AML-193 (cell line): ENCODE results near the gene MDP1.

Experiments
- DNase-seq, 2 experiments: peaks; one replicate each; lab custom pipeline; 2025; lab: John Stamatoyannopoulos, UW

The MDP1 gene

DNA sequence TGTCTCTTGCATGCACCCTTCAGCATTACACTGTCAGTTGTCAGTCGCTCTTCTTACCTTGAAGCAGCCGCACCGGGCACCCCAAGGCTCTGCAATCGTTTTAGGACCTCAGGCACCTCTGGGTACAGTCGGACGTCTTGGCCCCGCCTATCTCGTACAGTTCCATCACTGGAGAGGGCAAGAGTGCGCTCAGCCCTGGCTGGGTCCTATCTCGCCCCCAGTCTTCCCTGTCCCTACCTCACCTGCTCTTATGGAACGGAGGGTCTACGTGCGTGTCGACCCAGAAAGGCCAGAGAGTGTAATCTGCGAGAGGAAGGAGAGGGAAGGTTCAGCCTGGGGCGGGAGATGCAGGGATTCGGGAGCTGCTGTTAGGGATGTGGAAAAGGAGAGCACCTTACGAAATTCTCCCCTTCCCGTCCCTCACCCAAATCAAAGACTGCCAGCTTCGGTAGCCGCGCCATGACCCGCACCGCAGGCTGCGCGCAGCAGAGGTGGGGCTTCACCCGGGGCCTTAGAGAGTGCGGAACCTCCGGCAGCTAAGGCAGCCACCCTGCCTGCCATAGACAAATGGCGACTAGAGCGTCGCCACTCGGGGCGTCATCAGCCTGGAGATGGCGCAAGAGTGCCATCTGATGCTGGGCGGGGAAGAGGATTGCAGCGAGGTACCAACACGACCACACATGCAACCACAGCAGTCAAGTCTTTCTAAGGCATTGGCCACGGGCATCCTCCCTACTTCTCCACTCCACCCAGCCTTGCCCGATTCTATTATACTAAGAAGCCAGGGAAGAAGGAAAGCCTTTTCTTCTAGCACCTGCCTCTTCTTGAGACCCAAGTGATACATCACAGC is at the start of gene MDP1:
MDP1 (minus strand) TSS at position 572 of the 850 bp plus-strand sequence; CDS start at position 461, 111 bp downstream.
- peak; percentile 89 to 90 for DNase-seq

DNA sequence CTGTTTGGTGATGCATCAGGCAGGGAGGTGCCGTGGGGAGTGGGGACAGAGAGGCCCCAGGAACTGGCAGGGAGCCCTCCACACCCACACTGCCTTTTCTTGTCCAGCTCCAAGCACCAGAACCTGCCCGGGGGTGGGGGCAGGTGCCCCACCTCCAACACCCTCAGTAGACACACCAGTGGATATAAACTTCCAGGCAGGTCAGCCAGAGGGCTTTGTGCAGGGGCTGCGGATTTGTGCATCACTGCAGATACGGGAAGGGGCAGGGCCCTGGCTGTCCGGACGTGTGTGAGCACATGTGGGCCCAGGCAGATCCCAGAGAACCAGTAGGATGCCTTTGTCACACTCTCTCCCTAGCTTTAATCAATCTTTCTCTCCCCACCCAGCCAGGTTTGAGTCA is 48.4 kb upstream of the MDP1 start:
- DNase-seq: no peak

DNA sequence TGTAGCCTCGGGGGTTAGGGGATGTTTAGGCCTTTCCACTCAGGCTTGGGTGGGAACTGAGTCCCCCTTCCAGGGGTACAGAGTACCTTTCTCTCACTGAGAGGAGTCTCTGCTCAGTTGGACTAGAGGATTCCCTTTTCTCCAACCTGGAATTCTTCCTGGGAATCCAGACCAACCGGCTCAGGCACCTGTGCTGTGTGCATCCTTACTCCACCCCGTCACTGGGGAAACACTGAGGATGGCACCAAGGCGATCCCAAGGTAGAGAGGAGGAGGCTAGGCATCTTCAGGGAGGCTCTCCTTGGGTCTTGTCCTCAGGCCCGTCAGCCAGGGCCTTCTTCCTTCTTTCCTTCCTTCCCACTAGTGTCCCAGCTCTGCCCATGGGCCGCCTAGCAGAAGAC is 48.0 kb upstream of the MDP1 start:
- DNase-seq: no peak

DNA sequence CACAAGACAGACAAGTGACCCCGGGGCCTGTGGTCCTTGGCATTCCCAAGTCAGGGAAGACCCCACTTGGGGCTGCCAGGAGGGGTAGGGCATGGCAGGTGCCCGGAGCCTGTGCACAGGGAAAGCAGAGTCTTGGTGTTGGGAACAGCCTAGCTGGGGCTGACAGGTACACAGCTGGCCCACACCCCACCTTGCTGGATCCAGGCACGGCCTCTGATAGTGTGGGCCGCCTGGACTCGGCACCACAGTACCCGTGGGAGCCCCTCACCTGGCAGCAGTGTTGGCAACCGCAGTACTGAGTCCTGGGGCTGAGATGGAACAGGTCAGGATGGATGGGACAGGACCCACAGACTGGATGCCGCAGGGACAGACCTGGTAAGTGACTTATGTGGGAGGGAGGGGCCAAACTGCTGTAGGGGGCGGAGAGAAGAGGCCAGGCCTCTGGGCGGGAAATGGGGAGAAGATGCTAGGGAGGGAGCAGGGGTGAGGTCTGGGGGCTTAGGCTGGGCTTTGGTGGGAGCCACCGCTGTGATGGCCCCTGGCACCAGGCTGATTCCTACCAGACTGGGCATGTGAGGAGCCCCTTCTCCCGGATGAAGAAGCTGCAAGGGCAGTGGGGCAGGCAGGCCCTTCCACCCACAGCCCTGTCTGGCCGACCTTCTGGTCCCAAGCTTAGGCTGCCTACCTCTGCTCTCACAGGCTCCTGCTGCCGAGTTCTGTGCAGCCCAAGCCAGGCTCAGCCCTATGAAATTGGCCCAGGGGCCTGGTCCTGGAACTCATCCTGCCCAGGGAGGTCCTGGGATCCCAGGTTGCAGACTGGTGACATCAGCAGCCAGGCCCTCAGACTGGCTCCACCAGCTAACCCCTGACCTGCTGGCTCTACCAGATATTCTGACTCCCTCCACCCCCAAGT is 47.2 kb upstream of the MDP1 start, which contains the start of gene TGM1:
TGM1 (minus strand) TSS at position 357 of the 913 bp plus-strand sequence. CDS start 825 bp downstream, outside the sequence.
- DNase-seq: no peak

DNA sequence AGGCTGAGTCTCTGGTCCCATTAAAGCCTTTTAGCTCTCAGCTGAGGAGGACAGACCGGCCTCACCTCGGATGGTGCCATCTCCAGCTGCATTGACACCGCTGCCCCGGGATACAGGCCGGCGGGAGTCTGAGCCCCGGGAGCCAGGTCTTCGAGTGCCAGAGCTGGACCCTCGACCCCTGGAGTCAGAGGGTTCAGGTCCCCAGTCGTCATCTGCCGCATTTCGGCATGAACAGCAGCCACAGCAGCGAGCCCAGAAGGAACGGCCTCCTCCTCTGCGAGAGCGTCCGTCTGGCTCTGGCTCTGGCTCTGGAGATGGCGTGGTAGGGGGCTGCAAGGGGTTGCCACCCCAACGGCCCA is 46.1 kb upstream of the MDP1 start:
- no peak for DNase-seq

DNA sequence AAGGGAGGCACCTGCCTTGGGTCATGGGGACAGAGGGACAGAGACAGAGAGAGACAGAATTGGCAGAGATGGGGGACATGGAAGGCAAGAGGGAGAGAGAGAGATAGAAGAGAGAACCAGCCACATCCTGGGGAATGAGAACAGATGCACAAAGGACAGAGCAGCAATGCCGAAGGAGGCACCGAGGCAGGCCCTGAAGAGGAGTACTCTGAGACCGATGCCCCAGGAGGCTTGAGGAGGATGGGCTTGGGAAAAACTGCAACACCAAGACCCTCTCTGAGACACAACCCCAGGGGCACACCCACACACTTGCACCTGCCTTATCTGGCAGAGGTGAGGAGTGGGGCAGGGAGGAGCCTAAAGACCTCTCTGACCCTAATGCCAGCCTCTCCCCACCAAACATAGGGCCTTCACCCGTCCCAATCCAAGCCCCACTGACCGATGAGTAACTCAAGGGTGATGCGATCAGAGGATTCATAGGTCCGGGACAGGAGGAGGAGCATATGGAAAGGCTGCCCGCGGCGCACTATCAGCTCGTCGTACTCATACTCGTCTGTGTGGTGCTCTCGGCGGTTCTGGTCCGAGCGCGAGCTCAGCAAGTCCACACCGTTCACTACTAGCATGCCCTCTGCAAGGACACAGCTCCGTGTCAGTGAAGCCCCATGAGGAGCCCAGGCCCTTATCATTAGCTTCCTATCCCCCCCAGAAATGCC is 45.5 kb upstream of the MDP1 start:
- no peak for DNase-seq

DNA sequence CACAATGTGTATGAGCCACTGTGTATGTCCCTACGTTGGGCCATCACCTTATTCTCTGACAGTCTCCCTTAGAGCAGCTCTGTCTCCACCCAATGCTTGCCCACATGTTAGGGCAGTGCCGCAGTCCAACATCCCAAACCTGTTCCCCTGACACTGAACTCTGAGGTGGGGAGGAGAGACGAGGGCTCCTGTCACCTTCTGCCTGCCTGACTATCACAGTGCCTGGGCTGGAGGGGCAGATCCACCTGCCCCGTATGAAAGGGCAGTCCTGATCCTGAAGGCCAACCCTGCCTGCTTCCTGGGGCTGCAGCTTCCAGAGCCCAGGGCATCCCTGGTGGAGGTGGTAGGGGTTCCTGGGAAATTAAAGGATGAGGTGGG is 44.9 kb upstream of the MDP1 start:
- no peak for DNase-seq

DNA sequence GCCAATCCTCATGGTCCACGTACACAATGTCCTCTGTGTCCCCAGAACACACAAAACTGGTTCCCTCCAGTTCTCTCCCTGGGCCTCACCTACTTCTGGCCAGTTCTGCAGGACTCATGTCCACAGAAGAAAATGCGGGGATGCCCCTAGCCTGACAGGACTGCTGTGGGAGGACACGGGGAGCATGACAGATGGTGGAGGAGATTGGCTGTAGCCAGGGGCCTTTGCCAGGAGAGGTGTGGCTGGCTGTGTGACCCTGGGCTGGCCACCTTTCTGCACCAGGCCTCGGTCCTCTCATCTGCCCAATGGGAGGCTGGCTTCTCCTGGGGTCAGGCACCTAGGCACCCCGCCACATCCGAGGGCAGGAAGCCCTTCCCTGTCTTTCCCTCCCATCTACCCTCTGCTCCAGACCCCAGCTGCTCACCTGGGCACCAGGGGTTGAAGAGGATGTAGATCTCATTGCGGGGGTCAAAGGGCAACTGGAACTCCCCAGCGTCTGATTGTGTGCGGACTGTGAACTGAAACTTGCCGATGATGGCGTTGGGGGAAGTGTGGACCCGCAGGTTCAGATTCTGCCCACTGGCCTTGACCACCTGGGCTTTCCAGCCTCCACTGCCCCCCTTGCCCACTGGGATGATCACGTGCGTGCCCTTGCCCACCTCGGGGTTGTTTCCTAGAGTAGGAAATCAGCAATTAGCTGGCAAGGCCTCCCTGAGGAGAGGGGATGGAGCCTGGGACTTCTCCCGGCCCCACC is 44.3 kb upstream of the MDP1 start:
- no peak for DNase-seq

DNA sequence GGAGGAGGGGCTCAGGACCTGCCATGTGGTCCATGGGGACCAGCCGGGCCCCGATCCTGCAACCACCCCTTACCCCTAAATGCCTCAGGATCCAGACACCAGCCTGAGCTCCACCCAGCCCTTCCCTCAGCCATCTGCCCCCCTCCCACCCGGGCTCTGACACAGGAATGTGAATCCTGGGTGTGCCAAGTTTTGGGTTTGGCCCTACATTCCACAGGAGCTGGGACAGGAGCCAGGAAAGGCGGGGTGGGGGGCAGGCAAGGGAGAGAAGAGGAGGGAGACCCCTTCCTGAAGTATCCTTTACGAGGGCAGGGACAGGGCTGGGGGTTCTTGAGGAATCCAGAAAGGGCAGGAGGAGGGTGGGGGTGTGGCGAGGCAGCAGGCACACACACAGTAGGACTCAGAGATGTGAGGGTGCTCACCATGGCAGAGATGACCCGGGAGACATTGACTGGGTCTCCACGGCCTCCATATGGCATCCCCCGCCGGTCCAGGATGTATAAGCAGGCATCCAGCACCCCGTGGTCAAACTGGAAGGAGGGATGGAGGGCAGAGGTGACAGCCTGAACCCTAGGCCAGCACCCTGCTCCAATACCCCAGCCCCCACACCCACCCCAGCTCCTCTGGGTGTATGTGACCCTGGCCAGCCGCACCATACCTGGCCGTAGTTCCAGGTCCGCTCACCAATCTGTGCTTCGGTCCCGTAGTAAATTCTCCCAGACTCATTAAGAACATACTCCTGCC is 43.6 kb upstream of the MDP1 start:
- no peak for DNase-seq

DNA sequence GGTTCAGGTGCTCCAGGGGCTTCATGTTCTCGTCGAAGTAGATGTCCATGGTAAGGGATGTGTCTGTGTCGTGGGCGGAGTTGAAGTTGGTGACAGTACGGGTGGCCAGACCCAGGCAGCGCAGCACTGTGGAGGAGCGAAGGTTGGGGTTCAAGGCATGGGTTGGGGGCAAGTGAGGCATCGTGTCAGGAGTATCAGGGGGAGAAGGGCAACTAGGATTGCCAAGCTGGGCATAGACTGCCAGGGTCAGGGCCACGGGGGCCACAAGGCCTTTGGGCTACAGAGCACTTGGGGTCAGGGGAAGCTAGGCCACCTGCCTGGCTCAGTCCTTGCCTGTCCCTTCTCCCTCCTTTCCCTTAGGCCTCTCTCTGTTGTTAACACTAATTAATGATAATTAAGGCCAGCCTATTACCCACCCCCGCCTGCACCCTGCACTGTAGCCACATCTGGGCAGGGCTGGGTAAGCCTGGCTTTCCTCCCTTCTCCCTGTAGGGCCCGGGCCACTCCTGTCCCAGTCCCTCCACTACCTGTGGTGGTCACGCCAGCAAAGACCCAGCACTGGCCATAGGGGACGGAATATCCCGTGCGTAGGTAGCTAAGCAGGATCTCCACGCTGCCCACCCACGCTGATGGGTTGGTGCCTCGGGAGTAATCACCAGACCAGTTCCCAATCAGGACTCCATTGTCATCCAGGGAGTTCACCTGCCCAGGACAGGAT is 42.8 kb upstream of the MDP1 start:
- DNase-seq: no peak

DNA sequence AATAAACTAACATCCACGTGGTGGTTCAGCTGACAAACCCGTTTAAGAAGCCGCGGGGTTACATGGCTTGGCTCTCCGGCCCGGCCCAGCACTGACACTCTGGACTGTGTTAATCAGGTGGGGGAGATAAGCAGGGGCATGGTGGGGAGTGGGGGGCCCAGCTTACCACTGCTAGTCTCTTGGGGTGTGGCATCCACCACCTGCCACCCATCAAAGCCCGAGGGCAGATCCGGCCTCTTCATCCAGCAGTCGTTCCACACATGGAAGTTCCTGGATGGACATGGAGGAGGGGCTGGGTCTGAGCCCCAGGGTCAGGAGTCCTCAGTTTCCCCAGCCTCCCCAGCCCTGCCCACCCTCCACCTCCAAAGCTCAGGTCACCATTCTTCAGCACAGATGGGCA is 42.3 kb upstream of the MDP1 start:
- no peak for DNase-seq

DNA sequence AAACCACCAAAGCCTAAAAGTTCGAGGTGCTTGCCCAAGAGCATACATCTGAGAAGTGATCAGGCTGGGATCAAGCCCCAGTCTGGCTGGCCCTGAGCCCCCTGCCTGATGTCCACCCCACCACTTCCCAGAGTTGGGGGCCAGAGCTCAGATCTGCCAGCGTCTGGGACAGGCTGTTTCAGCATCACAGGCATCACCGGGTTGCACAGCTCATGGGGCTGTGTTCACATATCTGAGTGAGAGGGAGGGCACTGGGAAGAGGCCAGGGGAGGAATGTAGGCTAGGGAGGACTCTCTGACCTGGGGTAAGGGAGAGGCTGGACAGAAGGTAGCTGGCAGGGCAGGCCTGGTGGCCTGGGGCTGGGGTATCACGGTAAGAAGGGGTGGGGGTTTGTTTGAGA is 41.1 kb upstream of the MDP1 start:
- no peak for DNase-seq

DNA sequence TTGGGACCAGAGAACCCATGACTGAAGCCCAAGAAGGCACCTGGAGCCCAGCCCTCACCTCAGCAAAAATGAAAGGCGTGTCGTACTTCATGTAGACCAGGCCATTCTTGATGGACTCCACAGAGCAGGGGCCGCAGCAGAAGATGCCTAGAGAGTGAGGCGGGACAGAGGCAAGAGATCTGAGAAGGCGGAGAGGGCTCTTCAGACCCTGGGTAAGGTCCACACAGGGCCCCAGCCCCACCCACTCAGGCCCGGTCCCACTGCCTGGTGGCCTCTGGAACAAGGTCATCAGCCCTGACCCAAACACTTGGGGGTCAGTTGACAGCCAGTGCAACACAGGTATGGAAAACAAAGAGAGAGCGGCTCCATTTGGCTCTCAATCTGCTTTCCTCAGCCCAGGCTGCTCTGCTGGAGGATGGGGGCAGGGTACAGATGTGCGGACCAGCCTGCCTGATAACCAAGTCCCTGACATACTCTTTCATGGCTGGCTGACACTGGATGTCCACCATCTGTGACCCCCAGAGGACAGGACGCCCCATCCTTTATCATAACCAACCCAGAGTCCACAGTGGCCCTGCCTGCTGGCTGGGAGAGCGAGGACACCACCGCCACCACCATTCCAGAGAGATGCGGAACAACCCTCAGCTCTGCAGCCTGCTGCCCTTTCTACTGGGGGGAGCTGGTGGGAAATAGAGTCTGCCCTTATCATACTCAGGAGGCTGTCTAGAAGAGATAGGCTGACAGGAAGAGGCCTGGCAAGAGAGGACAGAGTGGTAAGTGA is 40.3 kb upstream of the MDP1 start:
- DNase-seq: no peak

DNA sequence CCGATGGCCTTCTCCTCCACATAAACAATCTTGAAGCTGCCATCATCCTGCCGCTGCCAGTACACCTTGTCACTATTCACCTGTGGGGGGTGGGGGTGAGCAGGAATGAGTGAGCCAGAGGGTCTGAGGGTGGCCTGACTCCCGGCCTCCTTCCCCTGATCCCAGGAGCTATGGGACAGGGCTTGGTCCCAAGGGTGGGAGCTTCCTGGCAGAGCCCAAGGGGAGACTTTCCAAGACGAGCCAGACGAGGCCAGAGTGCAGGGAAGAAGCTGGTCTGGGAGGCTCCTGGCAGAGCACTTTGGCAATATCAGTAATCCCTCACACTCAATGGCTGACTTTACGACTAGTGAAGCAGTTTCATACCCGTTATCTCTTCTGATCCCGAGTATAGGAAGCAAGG is 39.6 kb upstream of the MDP1 start:
- DNase-seq: no peak

DNA sequence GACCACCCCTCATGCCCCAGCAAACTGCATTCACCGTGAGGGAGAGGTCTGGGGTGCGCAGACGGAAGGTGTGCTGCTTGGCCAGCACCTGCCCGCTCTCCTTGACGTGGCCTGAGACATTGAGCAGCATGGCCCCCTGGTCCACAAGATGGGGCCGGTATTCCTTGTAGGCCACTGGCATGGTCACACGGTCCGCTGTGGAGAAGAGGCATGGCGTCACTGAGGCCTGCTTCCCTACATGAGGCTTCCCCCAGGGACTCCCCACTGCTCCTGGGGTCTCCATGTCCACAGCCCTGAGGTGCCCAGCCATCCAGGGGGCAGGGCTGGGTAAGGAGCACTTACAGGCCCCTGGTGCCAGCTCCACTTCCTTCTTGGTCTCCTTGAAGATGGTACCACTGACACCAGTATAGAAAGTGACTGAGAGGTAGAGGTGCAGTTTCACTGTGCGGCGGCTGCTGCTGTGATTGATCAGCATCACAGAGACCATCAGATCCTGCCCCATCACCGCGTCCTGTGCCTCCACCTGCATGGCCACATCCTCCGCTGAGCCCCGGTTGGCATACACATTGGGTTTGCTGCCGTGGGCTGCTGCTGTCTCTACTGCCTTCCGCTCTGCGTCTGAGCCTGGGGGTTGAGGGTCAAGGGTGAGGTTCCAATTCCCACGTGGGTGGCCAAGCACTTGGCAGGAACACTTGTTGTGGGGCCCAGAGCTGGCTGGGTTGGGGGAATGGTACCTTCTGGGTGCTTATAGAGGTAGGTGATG is 38.9 kb upstream of the MDP1 start:
- DNase-seq: no peak

DNA sequence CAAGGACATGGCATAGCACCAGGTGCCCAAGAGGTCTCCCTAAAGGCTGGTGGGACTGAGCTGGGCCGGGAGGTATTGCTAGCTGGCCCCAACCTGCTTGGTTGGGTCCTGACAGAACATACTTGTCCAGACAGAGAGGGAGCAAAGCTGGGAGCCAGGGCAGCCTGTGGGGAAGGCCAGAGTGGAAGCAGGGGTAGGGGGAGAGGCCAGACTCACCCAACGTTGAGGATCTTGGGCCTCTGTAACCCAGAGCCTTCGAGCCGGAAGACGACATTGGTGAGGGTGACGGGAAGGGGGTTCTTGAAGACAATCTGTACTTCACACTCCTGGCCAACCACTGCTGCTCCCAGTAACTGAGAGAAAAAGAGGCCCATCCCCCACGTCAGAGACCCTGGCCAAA is 38.1 kb upstream of the MDP1 start:
- no peak for DNase-seq

DNA sequence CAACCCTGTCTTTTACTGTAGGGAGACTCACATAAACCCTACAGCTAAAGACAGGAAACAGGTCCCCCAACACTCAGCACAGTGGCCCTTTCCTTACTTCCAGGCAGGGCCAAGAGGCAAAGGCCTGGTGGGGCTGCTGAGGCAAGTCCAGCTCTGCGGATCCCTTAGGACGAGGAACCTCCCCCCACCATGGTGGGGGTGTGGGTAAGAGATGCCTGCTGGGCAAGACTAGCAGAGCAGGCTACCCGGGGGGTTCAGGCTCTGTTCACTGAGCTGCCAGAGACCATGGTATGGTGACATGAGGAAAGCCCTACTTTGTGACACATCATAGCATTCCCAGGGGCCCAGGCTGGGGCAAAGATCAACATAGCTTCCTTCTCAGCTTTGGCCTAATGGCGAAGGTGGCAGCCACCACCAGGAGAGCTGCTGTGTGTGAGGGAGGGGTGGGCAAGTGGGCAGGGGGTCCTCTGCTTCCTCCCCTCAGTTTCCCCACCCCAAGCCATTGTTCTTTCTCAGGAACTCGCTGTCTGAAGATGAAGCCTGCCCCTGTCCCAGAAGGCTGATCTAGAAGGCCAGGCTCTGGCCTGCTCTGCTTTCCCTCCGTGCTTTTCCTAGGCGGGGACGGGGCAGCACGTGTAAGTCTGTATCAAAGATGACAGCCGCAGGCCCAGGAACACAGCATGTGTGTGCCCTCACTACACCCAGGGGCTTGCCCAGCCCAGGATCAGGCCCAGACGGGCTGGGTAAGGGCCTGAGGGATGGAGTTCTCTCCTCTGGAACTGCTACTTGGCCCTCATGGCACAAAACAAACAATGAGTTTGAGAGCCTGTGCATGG is 36.6 kb upstream of the MDP1 start:
- no peak for DNase-seq

DNA sequence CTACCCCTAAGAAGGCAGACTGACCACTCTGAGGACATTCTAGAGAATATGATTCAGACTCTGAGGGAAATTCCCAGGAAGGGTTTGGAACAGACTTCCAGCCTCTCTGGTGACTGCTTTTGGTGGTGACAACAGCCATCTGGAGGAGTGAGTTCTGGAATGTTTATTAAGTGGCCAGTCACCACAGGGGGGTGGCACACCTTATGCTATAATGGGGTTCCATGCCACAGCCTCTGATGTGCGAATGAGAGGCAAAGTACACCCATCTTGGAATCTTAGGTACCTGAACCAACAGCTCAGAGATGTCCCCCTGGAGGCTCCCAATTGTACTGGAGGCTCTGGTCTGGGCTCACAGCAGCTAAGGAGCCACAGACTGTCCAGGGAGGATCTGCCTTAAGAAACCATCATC is 36.0 kb upstream of the MDP1 start:
- no peak for DNase-seq
